ENCODE results near the gene CDCA5.

DNA sequence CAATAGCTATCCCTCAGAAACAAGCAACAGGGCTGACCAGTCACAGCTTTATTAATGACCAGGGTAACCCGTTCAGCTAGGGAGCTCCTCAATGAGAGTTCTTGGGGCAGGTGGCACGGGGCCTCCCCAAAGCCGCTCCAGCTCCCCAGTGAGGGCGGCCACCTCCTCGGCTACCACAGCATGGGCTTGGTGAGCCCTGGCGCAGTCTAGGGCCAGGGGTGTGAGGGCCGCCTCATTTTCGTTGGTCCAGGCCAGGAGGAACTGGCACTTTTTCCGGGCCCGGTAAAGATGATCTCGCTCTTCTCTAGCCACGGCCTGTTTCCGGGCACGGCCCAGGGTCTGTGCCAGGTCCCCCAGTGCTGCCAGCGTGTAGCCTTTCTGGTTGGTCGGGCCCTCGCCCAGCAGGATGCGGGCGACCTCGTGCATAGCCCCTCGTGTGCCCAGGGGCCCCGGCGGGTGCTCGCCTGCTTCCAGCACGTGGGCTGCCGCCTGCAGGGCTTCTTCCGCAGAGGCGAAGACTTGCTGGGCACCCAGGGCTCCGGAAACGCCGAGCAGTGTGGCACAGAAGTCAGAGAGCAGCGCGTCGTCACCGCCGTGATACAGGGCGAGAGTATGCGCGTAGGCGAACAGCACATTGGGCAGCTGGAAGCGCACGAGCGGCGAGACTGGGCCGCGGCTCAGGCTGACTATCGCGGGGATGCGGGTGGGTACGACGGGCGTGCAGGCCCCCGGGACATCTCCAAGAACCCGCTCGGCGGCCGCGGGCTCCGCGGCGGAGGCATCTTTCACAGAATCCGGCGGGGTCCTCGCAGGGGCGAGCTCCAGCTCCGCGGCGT lies 32.7 kb upstream of the CDCA5 start:
- TF ChIP-seq POLR2A (IDR thresholded peaks at IDR 0.05) = peak in 1 of 2 donors; percentile 79
- TF ChIP-seq, protein P1, sequence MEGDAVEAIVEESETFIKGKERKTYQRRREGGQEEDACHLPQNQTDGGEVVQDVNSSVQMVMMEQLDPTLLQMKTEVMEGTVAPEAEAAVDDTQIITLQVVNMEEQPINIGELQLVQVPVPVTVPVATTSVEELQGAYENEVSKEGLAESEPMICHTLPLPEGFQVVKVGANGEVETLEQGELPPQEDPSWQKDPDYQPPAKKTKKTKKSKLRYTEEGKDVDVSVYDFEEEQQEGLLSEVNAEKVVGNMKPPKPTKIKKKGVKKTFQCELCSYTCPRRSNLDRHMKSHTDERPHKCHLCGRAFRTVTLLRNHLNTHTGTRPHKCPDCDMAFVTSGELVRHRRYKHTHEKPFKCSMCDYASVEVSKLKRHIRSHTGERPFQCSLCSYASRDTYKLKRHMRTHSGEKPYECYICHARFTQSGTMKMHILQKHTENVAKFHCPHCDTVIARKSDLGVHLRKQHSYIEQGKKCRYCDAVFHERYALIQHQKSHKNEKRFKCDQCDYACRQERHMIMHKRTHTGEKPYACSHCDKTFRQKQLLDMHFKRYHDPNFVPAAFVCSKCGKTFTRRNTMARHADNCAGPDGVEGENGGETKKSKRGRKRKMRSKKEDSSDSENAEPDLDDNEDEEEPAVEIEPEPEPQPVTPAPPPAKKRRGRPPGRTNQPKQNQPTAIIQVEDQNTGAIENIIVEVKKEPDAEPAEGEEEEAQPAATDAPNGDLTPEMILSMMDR (IDR thresholded peaks at IDR 0.05) = no peak
